ENCODE measurements around the gene LETM1. TPM values are rescaled to one million over a fixed set of nuclear protein-coding genes. Genes with fewer than 3 reads are reported as not detected.
A peak's percentile ranks its signal among the peaks of the same experiment; 100 is the strongest.

Gene LETM1
- total RNA-seq, 1 donor from 2014 or later, result 109 TPM

DNA sequence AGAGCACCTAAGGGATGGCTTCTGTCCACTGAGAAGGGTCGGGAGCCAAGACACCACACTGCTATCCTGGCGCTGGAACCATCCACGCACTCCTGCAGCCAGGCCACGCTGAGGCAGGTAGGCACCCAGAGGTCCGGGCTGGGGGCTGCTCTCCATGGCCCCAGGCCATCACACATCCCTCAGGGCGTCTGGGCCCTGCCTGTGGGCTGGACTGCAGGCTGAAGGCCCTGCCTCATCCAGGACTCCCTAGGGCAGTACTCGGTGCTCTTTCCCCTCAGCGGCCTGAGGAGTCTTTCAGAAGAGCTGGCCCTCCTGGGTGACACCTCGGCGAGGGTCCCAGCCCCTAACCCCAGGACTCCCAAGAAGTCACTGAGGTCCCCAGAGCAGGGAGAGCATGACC, 45.2 kb downstream of the LETM1 start:
- DNase-seq (ENCODE audit: low read depth), result no peak
- no peak for FAIRE-seq
- peaks cover 26% of the 10 kb centered on the region for H3K36me3 ChIP-seq (ENCODE audit: control insufficient read depth, insufficient read depth, low read length)
- TF ChIP-seq CTCF (IDR thresholded peaks at IDR 0.05; ENCODE audit: insufficient read depth, low read length, severe bottlenecking), result no peak
- H3K27me3 ChIP-seq (ENCODE audit: control insufficient read depth, insufficient read depth, low read length), result no peaks in the 10 kb centered on the region
- no peak overlapping the region for H3K4me3 ChIP-seq (ENCODE audit: low read depth, low read length)

DNA sequence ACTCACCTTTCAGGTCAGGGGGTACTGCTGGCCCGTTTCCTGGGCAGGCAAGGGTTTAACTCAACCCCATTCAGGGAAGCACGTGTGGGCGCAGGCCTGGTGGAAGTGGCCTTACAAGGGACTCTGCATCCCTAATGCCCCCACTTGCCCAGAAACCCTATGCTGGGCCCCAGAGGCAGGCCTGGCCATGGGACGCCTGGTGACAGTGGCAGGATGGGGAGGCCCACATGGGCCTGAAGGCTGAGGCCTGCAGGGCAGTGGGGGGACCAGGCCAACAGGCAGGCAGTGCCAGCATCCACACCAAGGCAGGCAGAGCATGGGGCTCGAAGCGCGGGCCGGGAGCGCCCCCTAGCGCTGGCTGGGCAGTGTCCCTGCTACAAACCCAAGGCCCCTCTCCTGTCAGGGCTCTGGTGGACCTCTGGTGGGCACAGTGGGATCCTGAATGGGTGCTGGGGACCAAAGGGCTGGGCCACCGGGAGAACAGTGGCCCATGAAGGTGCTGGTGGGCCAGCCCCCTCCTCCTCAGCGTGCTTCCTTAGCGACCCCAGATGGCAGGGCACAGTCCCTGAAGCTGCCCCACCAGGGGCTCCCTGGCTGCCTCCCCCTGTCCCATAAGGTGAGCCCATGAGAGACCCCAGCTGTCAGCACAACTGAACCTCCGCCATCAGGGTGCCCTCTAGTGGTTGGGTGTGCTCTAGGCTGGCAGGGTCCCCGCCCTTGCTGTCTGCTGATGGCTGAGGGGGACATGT, 46.0 kb downstream of the LETM1 start:
- no peak overlapping the region for H3K4me3 ChIP-seq (ENCODE audit: low read depth, low read length)
- H3K36me3 ChIP-seq (ENCODE audit: control insufficient read depth, insufficient read depth, low read length), result peaks cover 28% of the 10 kb centered on the region
- FAIRE-seq (no peak), DNase-seq (ENCODE audit: low read depth) (peak; percentile 48)
- TF ChIP-seq CTCF (IDR thresholded peaks at IDR 0.05; ENCODE audit: insufficient read depth, low read length, severe bottlenecking), result peak; percentile 97
- no peaks in the 10 kb centered on the region for H3K27me3 ChIP-seq (ENCODE audit: control insufficient read depth, insufficient read depth, low read length)

DNA sequence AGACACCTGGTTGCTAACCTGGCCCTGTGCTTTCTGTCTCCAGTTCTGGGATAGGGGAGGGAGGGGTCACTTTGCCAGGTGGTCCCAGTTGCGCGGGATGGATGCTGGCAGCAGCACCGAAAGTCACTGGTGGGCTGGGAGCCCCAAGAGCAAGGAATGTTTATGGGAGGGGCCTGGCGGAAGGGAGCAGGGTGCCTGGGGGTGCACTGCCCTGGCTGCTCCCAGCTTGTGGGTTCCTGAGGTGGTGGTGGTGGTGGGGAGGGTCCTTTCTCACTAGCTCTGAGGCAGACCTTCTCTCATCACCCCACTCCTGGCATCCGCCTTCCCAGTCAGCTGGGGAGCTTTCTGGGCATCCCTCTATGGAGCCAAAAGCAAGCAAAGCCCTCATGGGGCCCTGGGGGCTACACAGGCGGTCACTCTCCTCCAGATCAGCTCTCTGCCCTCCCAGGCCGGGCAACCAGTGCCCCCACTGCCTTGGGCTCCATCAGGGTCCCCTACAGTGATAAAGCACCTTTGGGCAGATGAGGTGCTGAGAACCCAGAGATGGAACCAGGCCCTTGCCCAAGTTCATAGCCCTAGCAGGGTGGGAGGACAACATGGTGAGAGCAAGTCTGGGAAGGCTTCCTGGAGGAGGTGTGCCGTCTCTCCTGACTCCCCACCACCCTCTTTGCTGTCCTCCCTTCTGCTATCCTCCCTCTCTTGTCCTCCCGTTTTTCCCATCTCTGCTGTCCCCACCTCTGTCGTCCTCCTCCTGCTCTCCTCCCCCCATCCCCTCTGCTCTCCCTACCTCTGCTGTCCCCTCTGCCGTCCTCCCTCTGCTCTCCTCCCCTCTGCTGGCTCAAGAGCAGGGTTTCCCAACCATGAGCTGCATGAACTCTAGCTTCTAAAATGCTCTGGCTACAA, 46.9 kb downstream of the LETM1 start:
- no peak overlapping the region for H3K4me3 ChIP-seq (ENCODE audit: low read depth, low read length)
- no peaks in the 10 kb centered on the region for H3K27me3 ChIP-seq (ENCODE audit: control insufficient read depth, insufficient read depth, low read length)
- DNase-seq (ENCODE audit: low read depth) (no peak), FAIRE-seq (no peak)
- peaks cover 28% of the 10 kb centered on the region for H3K36me3 ChIP-seq (ENCODE audit: control insufficient read depth, insufficient read depth, low read length)
- TF ChIP-seq CTCF (IDR thresholded peaks at IDR 0.05; ENCODE audit: insufficient read depth, low read length, severe bottlenecking), result no peak

GRCh38 chr4:1808396-1808795, 47.6 kb downstream of the LETM1 start:
- no peak for DNase-seq (ENCODE audit: low read depth)
- Histone ChIP-seq H3K4me3 (ENCODE audit: low read depth, low read length) (no peak overlapping the region), H3K36me3 (ENCODE audit: control insufficient read depth, insufficient read depth, low read length) (peaks cover 35% of the 10 kb centered on the region), H3K27me3 (ENCODE audit: control insufficient read depth, insufficient read depth, low read length) (no peaks in the 10 kb centered on the region)
- TF ChIP-seq CTCF (IDR thresholded peaks at IDR 0.05; ENCODE audit: insufficient read depth, low read length, severe bottlenecking), result no peak
- FAIRE-seq, result no peak

DNA sequence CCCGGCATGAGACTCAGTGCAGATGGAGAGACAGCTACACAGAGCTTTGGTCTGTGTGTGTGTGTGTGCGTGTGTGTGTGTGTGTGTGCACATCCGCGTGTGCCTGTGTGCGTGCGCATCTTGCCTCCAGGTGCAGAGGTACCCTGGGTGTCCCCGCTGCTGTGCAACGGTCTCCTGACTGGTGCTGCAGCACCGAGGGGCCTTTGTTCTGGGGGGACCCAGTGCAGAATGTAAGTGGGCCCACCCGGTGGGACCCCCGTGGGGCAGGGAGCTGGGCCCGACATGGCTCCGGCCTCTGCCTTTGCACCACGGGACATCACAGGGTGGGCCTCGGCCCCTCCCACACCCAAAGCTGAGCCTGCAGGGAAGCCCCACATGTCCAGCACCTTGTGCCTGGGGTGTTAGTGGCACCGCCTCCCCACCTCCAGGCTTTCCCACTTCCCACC, 48.6 kb downstream of the LETM1 start:
- FAIRE-seq (no peak), DNase-seq (ENCODE audit: low read depth) (no peak)
- H3K36me3 ChIP-seq (ENCODE audit: control insufficient read depth, insufficient read depth, low read length), result peaks cover 40% of the 10 kb centered on the region
- H3K27me3 ChIP-seq (ENCODE audit: control insufficient read depth, insufficient read depth, low read length), result no peaks in the 10 kb centered on the region
- TF ChIP-seq CTCF (IDR thresholded peaks at IDR 0.05; ENCODE audit: insufficient read depth, low read length, severe bottlenecking), result no peak
- H3K4me3 ChIP-seq (ENCODE audit: low read depth, low read length), result no peak overlapping the region
